PC-3 (cell line): ENCODE results near the gene STK24.

Experiments used
- CTCF ChIP-seq: fragments of 300-600 bp; sonication (generic); conservative IDR thresholded peaks from 2 replicates; pipeline ENCODE4 v1.5.1; 2017; ENCODE audit warnings: antibody characterized with exemption, low read depth, mild to moderate bottlenecking, low read length
- EZH2phosphoT487 ChIP-seq: fragments of 300-600 bp; sonication (generic); IDR thresholded peaks from 2 replicates; pipeline ENCODE4 v1.6.1; 2018; ENCODE audit warnings: mild to moderate bottlenecking, antibody characterized with exemption, low read length, borderline replicate concordance

GRCh38 chr13:98447881-98448641 is 128.8 kb downstream of the STK24 start:
- TF ChIP-seq CTCF (peak; percentile 54), EZH2phosphoT487 (no peak)
